NCI-H2029 treated with DMSO at 0.1 percent for 48 hours (cell line): ENCODE results near the gene NLRP7.
"Not testable (repeated sequence)": the region's sequence is repeated elsewhere in the genome, so short reads cannot be mapped to it uniquely, and the experiment has no call there.

Source experiments
- DNase-seq: peaks from one replicate; lab custom pipeline; 2025; lab: John Stamatoyannopoulos, UW

The NLRP7 gene

GRCh38 chr19:54919646-54920563, 27.4 kb downstream of the NLRP7 start:
- DNase-seq: not testable (repeated sequence)

- no peak for DNase-seq
Observed at GRCh38 chr19:54918499-54918898, 28.8 kb downstream of the NLRP7 start.

DNA sequence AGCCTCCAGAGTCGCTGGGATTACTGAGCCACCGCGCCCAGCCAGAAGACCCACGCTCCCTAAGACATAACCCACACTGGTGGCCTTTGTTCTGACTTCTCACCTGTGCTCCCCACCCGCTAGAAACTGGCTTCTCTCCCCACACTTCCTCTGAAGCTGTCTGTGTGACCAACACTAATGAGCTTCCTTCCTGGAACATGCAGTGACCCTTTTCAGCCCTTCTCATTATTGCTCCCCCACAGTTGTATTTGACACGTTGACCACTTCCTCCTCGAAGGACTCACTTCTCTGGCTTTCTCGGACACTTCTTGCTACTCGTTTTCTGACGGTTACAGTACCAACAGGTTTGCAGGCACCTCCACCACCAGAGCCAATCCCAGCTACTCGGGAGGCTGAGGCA, 30.5 kb downstream of the NLRP7 start:
- no peak for DNase-seq

DNA sequence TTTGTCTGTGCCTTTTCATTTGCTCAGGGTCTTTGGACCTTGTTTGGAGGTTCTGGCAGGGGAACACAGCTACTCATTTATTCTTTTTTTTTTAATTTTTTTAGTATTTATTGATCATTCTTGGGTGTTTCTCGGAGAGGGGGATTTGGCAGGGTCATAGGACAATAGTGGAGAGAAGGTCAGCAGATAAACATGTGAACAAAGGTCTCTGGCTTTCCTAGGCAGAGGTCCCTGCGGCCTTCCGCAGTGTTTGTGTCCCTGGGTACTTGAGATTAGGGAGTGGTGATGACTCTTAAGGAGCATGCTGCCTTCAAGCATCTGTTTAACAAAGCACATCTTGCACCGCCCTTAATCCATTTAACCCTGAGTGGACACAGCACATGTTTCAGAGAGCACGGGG, 39.4 kb downstream of the NLRP7 start:
- not testable (repeated sequence) for DNase-seq

DNA sequence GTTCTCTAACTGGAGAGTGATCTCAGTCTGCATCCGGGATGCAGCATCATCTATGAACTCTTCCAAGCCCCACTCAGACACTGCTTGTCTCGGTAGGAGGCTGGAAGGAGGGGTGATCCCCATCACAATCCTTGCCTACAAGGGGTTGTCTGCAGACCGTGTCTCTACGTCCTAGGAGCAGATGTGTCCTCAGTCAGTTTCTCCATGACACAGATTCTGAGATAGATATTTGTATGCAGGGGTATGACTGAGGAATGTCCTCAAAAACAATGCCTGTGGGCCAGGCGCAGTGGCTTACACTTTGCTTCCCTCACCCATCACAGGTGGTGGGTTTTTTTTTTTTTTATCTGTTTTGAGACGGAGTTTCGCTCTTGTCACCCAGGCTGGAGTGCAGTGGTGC, 40.5 kb downstream of the NLRP7 start:
- no peak for DNase-seq

DNA sequence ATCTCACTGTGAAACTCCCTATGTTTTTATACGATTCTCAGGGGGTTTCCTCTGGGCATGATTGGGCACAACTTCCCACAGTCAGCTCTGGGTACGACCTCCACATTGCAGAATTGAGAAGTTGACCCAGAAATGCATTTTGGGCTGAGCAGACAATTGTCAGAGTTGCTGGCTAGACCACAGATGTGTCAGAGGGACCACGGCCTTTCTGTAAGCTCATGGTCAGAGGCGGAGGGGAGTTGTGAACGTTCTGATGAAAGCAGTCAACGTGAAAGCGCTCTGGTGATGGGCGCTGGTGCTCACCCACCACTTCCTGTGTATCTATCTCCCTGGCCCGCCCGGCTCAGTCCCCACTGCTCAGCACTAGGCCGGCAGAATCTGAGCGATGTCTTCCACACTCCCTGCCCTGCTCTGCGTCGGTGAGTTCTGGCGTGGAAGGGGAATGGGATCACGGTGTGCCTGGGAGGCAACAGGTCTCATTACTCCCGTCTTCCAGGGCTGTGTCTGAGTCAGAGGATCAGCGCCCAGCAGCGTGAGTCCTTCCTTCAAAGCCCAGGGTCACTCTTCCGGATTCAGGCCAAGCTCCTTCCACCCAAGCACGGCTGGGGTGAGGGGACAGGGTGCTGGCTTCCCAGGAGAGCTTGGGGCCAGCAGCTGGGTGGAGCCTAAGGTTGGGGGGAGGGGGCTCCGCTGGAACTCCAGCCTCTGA, 41.4 kb downstream of the NLRP7 start, which contains the start of gene NCR1:
Gene NCR1 (plus strand): TSS at position 346 of the 709 bp plus-strand sequence. CDS start 40 bp downstream, at position 386.
- DNase-seq: no peak

GRCh38 chr19:54905421-54905802, 41.9 kb downstream of the NLRP7 start:
- DNase-seq: no peak

GRCh38 chr19:54904261-54904660, 43.1 kb downstream of the NLRP7 start:
- DNase-seq: not testable (repeated sequence)

DNA sequence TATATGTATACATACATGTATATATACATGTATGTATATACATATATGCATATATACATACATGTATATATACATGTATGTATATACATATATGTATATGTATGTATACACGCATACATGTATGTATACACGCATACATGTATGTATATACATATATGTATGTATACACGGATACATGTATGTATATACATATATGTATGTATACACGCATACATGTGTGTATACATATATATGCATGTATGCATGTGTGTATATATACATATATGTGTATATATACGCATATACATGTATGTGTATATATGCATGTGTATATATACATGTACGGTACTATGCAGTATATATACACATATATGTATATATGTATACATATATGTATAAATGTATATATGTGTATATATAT, 44.0 kb downstream of the NLRP7 start:
- no peak for DNase-seq

- DNase-seq: no peak
Observed at GRCh38 chr19:54902061-54902460, 45.3 kb downstream of the NLRP7 start.

DNA sequence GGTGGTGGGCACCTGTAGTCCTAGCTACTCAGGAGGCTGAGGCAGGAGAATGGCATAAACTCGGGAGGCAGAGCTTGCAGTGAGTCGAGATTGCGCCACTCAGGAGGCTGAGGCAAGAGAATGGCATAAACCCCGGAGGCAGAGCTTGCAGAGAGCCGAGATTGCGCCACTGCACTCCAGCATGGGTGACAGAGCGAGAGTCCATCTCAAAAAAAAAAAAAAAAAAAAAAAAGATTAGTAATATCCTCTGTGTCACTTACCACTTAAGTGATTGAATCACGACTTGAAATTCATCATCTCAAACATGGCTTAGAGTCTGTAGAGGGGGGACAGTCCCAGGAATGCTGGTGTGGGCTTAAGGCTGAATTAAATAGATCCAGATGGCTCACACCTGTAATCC, 46.2 kb downstream of the NLRP7 start:
- not testable (repeated sequence) for DNase-seq

GRCh38 chr19:54899646-54900045, 47.7 kb downstream of the NLRP7 start:
- not testable (repeated sequence) for DNase-seq

GRCh38 chr19:54898685-54899084, 48.6 kb downstream of the NLRP7 start:
- not testable (repeated sequence) for DNase-seq

DNA sequence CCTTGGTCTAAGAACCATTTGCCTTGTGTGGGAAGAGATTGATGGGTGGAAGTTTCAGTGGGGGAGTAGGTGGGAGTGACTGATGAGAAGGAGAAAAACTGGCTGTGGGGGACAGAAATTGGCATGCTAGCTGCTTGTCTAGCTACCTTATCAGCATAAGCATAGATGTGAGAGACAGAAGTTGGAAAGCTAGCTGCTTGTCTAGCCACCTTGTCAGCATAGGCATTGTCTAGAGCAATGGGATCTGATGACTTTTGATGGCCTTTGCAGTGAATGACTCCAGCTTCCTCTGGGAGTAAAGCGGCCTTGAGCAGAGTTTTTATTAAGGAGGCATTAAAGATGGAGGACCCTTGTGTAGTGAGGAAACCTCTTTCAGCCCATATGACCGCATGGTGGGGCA, 51.3 kb downstream of the NLRP7 start:
- DNase-seq: no peak

- not testable (repeated sequence) for DNase-seq
Observed at GRCh38 chr19:54894106-54894505, 53.2 kb downstream of the NLRP7 start.

DNA sequence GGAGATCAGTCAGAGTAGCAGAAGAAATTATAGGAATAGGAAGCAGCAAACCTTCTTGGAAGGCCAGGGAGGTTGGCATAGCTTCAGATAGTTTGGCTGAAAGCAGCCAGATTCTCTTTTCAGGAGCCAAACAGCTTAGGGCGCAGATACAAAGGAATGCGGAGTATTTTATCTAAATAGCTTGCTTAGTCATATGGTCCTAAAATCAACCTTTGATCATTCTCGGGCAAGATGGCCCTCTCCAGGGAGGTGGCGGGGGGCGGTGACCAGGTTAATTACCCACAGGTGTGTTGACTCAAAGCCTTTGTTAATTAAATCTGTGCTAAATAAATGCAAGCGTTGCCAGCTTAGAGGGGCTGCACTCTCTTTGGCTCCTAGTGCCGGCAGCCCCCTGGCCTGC, 53.9 kb downstream of the NLRP7 start:
- no peak for DNase-seq

- DNase-seq: no peak
Observed at GRCh38 chr19:54889566-54889965, 57.8 kb downstream of the NLRP7 start.

DNA sequence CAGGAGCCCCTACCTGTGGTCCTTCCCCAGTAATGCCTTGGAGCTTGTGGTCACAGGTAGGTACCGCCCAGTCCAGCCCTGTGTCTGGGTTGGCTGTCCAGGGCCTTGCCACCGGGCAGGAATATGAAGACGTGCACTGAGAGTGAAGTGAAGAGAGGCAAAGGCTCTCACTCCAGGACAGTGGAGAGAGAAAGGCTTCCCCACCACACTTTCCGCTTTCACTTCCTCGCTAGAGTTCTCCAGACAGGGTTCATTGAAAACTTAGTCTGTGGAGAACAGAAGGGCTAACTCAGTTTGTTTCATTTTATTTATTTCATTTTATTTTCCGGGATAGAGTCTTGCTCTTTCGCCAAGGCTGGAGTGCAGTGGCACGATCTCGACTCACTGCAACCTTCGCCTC, 59.1 kb downstream of the NLRP7 start:
- DNase-seq: no peak

DNA sequence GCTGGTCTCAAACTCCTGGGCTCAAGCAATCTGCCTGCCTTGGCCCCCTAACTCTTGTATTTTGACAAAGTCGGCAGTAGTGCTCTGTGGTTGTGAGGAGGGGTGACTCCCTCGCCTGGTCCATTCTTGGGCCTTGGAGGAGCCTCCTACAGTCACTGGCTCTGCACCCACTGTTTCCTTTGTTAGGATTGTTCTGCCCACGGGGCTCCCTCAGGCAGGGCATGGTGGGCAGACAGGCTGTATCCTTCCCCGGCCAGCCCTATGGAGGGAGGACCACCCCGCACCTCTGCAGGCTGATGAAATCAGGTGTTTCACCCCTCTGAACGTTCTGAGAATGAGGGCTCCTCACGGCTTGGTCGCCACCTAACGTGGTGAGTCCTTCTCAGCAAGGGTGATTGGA, 64.1 kb downstream of the NLRP7 start:
- no peak for DNase-seq

GRCh38 chr19:54882758-54883157, 64.6 kb downstream of the NLRP7 start:
- DNase-seq: no peak

DNA sequence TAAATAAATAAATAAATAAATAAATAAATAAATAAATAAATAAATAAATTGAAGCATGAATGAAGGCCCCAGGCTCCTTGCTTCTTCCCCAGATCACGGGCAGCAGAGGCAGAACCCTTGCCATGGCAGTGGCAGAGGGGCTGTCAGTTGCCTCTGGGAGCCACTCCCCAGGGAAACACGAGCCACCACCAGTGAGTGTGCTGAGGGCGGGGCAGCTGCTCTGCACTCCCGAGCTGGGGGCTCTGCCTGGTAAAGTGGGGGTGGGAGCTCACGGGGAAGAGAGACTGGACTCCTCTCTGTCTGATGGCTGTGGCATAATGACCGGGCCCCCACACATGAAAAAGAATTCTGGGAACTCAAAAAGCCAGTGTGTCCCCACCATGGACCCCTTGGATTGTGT, 65.4 kb downstream of the NLRP7 start:
- no peak for DNase-seq

GRCh38 chr19:54877471-54877870, 69.9 kb downstream of the NLRP7 start:
- DNase-seq: no peak

DNA sequence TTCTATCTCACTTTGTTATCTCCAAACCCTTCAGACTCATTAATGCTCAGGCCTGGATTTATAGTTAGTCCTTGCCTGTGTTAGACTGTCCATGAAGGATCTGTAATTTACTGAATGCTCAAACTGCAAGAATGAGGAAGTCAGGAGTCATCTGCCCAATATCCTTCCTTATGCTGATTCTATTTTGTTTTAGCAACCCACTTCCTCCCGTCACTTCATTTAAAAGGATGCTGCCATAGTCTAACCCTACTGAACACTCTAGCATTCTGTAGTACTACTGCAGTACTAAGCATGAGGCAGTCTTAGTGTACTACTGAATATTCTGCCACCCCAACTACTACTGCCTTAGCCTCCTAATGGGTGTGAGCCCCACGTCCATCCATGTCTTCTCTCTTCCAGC, 71.8 kb downstream of the NLRP7 start:
- no peak for DNase-seq
